Transverse colon (tissue), 3 donors: ENCODE measurements around the gene PRKCH.

Experiments used
- POLR2A ChIP-seq: fragments of 450-650 bp; IDR thresholded peaks from one replicate; pipeline ENCODE4 v1.6.1; 2016; ENCODE audit warnings: antibody characterized with exemption, mild to moderate bottlenecking, moderate library complexity
- TF ChIP-seq, protein P1 (sequence below), 5 experiments: fragments of 200-600 bp in 3 of 5; fragments of 450-650 bp in 2 of 5; sonication (generic) in 3 of 5; IDR thresholded peaks; 1 replicate in 2 of 5; 2 replicates in 3 of 5; pipeline ENCODE4 v1.5.1; 2016 to 2017; ENCODE audit warnings: antibody characterized with exemption in 5 of 5, inconsistent platforms in 3 of 5, mild to moderate bottlenecking in 2 of 5, moderate library complexity in 1 of 5

DNA sequence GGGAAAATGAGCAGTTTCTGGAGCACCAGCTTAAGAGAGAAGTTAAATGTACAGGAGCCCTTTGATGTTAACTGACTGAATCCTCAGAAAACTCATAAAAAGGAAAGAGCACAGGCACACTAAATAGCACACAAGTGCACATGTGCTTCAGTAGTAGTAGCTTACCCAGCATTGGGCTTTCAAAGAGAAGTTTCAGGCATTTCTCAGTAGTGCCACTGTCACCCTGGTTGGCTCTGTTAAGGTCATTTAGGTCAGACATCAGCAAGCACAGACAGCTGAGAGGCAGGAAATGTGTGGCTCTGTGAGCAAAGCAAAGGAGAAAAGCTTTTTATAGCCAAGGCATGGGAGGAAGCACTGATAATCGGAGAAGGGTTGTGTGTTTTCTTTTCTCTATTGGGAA, 277.6 kb downstream of the PRKCH start:
- TF ChIP-seq, protein P1, sequence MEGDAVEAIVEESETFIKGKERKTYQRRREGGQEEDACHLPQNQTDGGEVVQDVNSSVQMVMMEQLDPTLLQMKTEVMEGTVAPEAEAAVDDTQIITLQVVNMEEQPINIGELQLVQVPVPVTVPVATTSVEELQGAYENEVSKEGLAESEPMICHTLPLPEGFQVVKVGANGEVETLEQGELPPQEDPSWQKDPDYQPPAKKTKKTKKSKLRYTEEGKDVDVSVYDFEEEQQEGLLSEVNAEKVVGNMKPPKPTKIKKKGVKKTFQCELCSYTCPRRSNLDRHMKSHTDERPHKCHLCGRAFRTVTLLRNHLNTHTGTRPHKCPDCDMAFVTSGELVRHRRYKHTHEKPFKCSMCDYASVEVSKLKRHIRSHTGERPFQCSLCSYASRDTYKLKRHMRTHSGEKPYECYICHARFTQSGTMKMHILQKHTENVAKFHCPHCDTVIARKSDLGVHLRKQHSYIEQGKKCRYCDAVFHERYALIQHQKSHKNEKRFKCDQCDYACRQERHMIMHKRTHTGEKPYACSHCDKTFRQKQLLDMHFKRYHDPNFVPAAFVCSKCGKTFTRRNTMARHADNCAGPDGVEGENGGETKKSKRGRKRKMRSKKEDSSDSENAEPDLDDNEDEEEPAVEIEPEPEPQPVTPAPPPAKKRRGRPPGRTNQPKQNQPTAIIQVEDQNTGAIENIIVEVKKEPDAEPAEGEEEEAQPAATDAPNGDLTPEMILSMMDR (IDR thresholded peaks at IDR 0.05): no peak
- TF ChIP-seq POLR2A: no peak
